HEK293 (cell line): ENCODE data around the gene ARMH3.
A peak's percentile ranks its signal among the peaks of the same experiment; 100 is the strongest.

Source experiments
- CTCF ChIA-PET: fragments of 350-600 bp; formaldehyde crosslinking; extraction: SDS; loops from one replicate; lab custom pipeline; 2021; ENCODE audit warnings: antibody characterized with exemption; lab: Yijun Ruan, JAX
- POLR2A ChIA-PET: fragments of 300-600 bp; formaldehyde crosslinking; extraction: SDS; loops from one replicate; lab custom pipeline; 2020; ENCODE audit warnings: antibody characterized with exemption, inconsistent platforms; lab: Yijun Ruan, JAX
- H3K27ac ChIP-seq: fragments of 200-500 bp; sonication (Bioruptor generic); 2 replicates; pipeline ENCODE4 v1.5.1; 2014; ENCODE audit warnings: low read depth, low read length, control low read depth, inconsistent platforms; ENCODE audit errors: extremely low read depth
- H3K36me3 ChIP-seq, 2 experiments: fragments of 200-500 bp in 1 of 2; sonication (Bioruptor generic) in 1 of 2; 1 replicate in 1 of 2; 2 replicates in 1 of 2; pipeline ENCODE4 v1.5.1; 2014 to 2017; ENCODE audit warnings: inconsistent platforms in 2 of 2, low read length in 2 of 2; ENCODE audit not compliant: control insufficient read depth in 2 of 2, insufficient read depth in 1 of 2
- H3K4me1 ChIP-seq: fragments of 200-500 bp; sonication (Bioruptor generic); 2 replicates; pipeline ENCODE4 v1.5.1; 2014; ENCODE audit warnings: mild to moderate bottlenecking, low read length, inconsistent platforms; ENCODE audit not compliant: control insufficient read depth, insufficient read depth
- H3K4me3 ChIP-seq: 2 replicates; pipeline ENCODE4 v1.5.1; 2011; ENCODE audit warnings: low read depth, mild to moderate bottlenecking, control low read depth, low read length, moderate library complexity
- H3K9me3 ChIP-seq: fragments of 200-500 bp; sonication (Bioruptor generic); 2 replicates; pipeline ENCODE4 v1.5.1; 2014; ENCODE audit warnings: low read depth, low read length, inconsistent platforms; ENCODE audit not compliant: control insufficient read depth, insufficient read depth
- EGR2 ChIP-seq: fragments of 450-650 bp; formaldehyde crosslinking; IDR thresholded peaks from 2 replicates; pipeline ENCODE4 v1.5.1; 2016; ENCODE audit warnings: low read depth, missing biosample characterization, missing genetic modification characterization
- KLF10 ChIP-seq: fragments of 450-650 bp; IDR thresholded peaks from 2 replicates; pipeline ENCODE4 v1.5.1; 2018; ENCODE audit warnings: missing biosample characterization, mild to moderate bottlenecking, missing genetic modification characterization
- ZIC2 ChIP-seq: fragments of 450-650 bp; formaldehyde crosslinking; IDR thresholded peaks from 2 replicates; pipeline ENCODE4 v1.5.1; 2016; ENCODE audit warnings: missing biosample characterization, missing genetic modification characterization
- ZNF184 ChIP-seq: fragments of 450-650 bp; IDR thresholded peaks from 2 replicates; pipeline ENCODE4 v1.5.1; 2018; ENCODE audit warnings: missing biosample characterization, mild to moderate bottlenecking, missing genetic modification characterization
- ZNF202 ChIP-seq: fragments of 450-650 bp; formaldehyde crosslinking; IDR thresholded peaks from 2 replicates; pipeline ENCODE4 v1.5.1; 2016; ENCODE audit warnings: missing biosample characterization, missing genetic modification characterization, borderline replicate concordance
- ZNF214 ChIP-seq: fragments of 450-650 bp; formaldehyde crosslinking; IDR thresholded peaks from 2 replicates; pipeline ENCODE4 v1.5.1; 2017; ENCODE audit warnings: missing biosample characterization, mild to moderate bottlenecking, missing genetic modification characterization, borderline replicate concordance
- ZNF341 ChIP-seq: fragments of 450-650 bp; formaldehyde crosslinking; IDR thresholded peaks from 2 replicates; pipeline ENCODE4; 2016; ENCODE audit warnings: low read depth, missing biosample characterization, missing genetic modification characterization
- ZNF391 ChIP-seq: fragments of 450-650 bp; formaldehyde crosslinking; IDR thresholded peaks from 2 replicates; pipeline ENCODE4 v1.5.1; 2016; ENCODE audit warnings: low read depth, missing biosample characterization, missing genetic modification characterization, borderline replicate concordance
- ZNF473 ChIP-seq: fragments of 450-650 bp; formaldehyde crosslinking; IDR thresholded peaks from 2 replicates; pipeline ENCODE4 v1.5.1; 2017; ENCODE audit warnings: missing biosample characterization, missing genetic modification characterization
- ZNF596 ChIP-seq: fragments of 450-650 bp; IDR thresholded peaks from 2 replicates; pipeline ENCODE4 v1.5.0; 2018; ENCODE audit warnings: missing biosample characterization, mild to moderate bottlenecking, missing genetic modification characterization, moderate library complexity
- ZNF654 ChIP-seq: fragments of 450-650 bp; formaldehyde crosslinking; IDR thresholded peaks from 2 replicates; pipeline ENCODE4 v1.5.1; 2016; ENCODE audit warnings: low read depth, missing biosample characterization, missing genetic modification characterization
- ZNF701 ChIP-seq: fragments of 450-650 bp; formaldehyde crosslinking; IDR thresholded peaks from 2 replicates; pipeline ENCODE4 v1.5.1; 2016; ENCODE audit warnings: missing biosample characterization, missing genetic modification characterization
- TF ChIP-seq, protein P1 (sequence below): fragments of 450-650 bp; formaldehyde crosslinking; conservative IDR thresholded peaks from 2 replicates; pipeline ENCODE4 v1.5.1; 2016; ENCODE audit warnings: low read depth, missing biosample characterization, missing genetic modification characterization
- TF ChIP-seq, protein P2 (sequence below): fragments of 450-650 bp; formaldehyde crosslinking; conservative IDR thresholded peaks from 2 replicates; pipeline ENCODE4 v1.5.1; 2016; ENCODE audit warnings: low read depth, missing biosample characterization, missing genetic modification characterization
- TF ChIP-seq, protein P3 (sequence below): fragments of 450-650 bp; formaldehyde crosslinking; optimal IDR thresholded peaks from 2 replicates; pipeline ENCODE3; 2016; ENCODE audit warnings: missing biosample characterization, mild to moderate bottlenecking, missing genetic modification characterization

The ARMH3 gene

DNA sequence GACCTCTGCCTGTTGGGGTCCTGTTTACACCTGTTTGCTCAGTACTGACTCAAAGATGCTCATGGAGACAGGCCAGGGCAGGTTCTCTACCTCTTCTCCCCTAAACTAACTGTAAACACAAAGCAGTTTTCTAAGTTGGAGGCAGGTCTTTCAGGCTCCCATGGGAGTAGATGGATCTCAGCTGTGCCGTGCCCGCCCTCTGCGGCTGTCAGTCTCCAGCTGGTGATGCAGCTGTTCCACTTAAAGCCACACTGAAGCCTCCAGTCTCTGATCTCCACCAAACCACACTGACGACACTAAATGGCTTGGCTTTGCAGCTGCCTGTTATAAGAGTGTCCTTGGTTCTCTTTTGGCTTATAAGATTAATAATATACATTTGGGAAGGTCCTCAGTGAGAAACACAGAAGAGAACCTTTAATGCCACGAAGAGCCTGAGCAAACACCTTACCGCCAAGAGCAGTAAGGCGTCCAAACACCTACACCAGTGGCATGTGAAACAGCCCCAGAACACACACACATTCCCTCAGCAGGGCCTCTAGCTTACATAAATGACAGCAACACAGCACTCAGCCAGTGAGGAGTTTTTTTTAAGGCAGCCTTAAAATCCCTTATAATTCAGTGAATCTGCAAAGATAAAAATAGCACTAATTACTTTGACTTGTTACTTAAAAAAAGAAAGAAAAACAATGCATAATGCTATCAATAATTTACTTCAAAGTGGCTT is 152.0 kb downstream of the ARMH3 start:
- TF ChIP-seq KLF10 (tag by site-specific recombination) (peak; percentile 62), ZNF473 (tag by site-specific recombination) (no peak), ZNF214 (tag by site-specific recombination) (no peak), ZNF654 (tag by site-specific recombination) (no peak), EGR2 (no peak), ZNF341 (tag by site-specific recombination) (peak; percentile 78), ZNF596 (no peak), ZNF184 (tag by site-specific recombination) (no peak), ZNF701 (tag by site-specific recombination) (no peak)
- TF ChIP-seq, protein P1, sequence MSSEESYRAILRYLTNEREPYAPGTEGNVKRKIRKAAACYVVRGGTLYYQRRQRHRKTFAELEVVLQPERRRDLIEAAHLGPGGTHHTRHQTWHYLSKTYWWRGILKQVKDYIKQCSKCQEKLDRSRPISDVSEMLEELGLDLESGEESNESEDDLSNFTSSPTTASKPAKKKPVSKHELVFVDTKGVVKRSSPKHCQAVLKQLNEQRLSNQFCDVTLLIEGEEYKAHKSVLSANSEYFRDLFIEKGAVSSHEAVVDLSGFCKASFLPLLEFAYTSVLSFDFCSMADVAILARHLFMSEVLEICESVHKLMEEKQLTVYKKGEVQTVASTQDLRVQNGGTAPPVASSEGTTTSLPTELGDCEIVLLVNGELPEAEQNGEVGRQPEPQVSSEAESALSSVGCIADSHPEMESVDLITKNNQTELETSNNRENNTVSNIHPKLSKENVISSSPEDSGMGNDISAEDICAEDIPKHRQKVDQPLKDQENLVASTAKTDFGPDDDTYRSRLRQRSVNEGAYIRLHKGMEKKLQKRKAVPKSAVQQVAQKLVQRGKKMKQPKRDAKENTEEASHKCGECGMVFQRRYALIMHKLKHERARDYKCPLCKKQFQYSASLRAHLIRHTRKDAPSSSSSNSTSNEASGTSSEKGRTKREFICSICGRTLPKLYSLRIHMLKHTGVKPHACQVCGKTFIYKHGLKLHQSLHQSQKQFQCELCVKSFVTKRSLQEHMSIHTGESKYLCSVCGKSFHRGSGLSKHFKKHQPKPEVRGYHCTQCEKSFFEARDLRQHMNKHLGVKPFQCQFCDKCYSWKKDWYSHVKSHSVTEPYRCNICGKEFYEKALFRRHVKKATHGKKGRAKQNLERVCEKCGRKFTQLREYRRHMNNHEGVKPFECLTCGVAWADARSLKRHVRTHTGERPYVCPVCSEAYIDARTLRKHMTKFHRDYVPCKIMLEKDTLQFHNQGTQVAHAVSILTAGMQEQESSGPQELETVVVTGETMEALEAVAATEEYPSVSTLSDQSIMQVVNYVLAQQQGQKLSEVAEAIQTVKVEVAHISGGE (tag by site-specific recombination), result no peak
- TF ChIP-seq, protein P2, sequence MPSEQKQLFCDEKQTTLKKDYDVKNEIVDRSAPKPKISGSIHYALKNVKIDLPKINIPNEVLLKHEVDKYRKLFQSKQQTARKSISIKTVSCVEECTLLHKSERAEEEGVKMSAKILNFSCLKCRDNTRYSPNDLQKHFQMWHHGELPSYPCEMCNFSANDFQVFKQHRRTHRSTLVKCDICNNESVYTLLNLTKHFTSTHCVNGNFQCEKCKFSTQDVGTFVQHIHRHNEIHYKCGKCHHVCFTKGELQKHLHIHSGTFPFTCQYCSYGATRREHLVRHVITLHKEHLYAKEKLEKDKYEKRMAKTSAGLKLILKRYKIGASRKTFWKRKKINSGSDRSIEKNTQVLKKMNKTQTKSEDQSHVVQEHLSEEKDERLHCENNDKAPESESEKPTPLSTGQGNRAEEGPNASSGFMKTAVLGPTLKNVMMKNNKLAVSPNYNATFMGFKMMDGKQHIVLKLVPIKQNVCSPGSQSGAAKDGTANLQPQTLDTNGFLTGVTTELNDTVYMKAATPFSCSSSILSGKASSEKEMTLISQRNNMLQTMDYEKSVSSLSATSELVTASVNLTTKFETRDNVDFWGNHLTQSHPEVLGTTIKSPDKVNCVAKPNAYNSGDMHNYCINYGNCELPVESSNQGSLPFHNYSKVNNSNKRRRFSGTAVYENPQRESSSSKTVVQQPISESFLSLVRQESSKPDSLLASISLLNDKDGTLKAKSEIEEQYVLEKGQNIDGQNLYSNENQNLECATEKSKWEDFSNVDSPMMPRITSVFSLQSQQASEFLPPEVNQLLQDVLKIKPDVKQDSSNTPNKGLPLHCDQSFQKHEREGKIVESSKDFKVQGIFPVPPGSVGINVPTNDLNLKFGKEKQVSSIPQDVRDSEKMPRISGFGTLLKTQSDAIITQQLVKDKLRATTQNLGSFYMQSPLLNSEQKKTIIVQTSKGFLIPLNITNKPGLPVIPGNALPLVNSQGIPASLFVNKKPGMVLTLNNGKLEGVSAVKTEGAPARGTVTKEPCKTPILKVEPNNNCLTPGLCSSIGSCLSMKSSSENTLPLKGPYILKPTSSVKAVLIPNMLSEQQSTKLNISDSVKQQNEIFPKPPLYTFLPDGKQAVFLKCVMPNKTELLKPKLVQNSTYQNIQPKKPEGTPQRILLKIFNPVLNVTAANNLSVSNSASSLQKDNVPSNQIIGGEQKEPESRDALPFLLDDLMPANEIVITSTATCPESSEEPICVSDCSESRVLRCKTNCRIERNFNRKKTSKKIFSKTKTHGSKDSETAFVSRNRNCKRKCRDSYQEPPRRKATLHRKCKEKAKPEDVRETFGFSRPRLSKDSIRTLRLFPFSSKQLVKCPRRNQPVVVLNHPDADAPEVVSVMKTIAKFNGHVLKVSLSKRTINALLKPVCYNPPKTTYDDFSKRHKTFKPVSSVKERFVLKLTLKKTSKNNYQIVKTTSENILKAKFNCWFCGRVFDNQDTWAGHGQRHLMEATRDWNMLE (tag by site-specific recombination), result no peak
- TF ChIP-seq, protein P3, sequence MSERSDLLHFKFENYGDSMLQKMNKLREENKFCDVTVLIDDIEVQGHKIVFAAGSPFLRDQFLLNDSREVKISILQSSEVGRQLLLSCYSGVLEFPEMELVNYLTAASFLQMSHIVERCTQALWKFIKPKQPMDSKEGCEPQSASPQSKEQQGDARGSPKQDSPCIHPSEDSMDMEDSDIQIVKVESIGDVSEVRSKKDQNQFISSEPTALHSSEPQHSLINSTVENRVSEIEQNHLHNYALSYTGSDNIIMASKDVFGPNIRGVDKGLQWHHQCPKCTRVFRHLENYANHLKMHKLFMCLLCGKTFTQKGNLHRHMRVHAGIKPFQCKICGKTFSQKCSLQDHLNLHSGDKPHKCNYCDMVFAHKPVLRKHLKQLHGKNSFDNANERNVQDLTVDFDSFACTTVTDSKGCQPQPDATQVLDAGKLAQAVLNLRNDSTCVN (tag by site-specific recombination), result no peak
- POLR2A ChIA-PET, result no interaction called here
- Histone ChIP-seq H3K4me3 (no peak overlapping the region), H3K4me1 (0 out of 2 replicates have a peak, but pooled peaks cover 2% of the 10 kb centered on the region), H3K27ac (no peak overlapping the region), H3K36me3 (peaks cover 0 to 3% of the 10 kb centered on the region in 2 experiments; a peak in 2 of 3 replicates), H3K9me3 (no peaks in the 10 kb centered on the region)
- CTCF ChIA-PET, result interaction anchor here (0.6 to 2.1 kb wide), 4 partner anchors 15 to 106 kb away, joined by 3 to 7 read pairs (median 4); no protein-coding TSS in a partner anchor

DNA sequence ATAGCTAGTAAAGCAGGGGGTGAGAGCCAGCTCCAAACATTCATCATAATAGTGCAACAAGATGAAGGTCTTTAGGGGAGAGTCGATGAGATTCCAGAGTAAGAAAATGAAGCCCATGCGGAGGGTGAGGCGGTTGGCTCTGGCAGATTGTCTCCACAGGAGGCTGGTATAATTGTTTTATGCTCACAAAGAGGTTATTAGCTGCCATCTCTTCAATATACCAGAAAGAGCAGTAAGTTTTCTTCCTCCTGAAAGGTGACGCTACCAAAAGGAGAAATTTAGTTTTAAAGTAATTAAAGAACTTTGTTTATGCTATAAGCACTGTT is 153.2 kb downstream of the ARMH3 start:
- CTCF ChIA-PET, result interaction anchor here (0.7 to 2.1 kb wide), 4 partner anchors 13 to 107 kb away, joined by 3 to 7 read pairs (median 4); no protein-coding TSS in a partner anchor

More for the DNA sequence above, 153.2 kb downstream of the ARMH3 start:
- POLR2A ChIA-PET, result interaction anchor here (0.6 kb wide), 1 partner anchor 117 kb away, joined by 3 read pairs; no protein-coding TSS in a partner anchor
- peaks cover 6% of the 10 kb centered on the region for H3K4me1 ChIP-seq
- peaks cover 0 to 3% of the 10 kb centered on the region in 2 experiments; a peak in 2 of 3 replicates for H3K36me3 ChIP-seq
- no peak overlapping the region for H3K4me3 ChIP-seq
- no peaks in the 10 kb centered on the region for H3K9me3 ChIP-seq
- H3K27ac ChIP-seq, result no peak overlapping the region
- no peak for TF ChIP-seq ZNF391 (tag by site-specific recombination)
- TF ChIP-seq ZNF202 (tag by site-specific recombination), result no peak
- TF ChIP-seq ZIC2 (tag by site-specific recombination), result peak; percentile 48; the same call in 1 of the 2 replicates
